Panc1 (cell line): ENCODE data around the gene MCAM. TPM values are rescaled to one million over a fixed set of nuclear protein-coding genes. Genes with fewer than 3 reads are reported as not detected.

Source experiments
- ATAC-seq: fragments of 200-7000 bp; cut with Tn5 transposase; 2 replicates; pipeline ENCODE4 v1.9.1; 2020; ENCODE audit warnings: mild to moderate bottlenecking, moderate library complexity
- BruUV-seq: library from RNA; stranded (reverse); fragments of 400-500 nt; replicated peaks from 2 replicates; lab custom pipeline; 2021; lab: Mats Ljungman, UMichigan
- CTCF ChIA-PET: fragments of 300-600 bp; sonication (Branson Sonifier 250); formaldehyde crosslinking; loops from one replicate; lab custom pipeline; 2022; ENCODE audit warnings: antibody characterized with exemption; lab: Charles Lee
- POLR2A ChIA-PET: fragments of 300-600 bp; sonication (Branson Sonifier 250); formaldehyde crosslinking; loops from one replicate; lab custom pipeline; 2022; ENCODE audit warnings: antibody characterized with exemption; lab: Charles Lee
- DNase-seq: peaks from one replicate; pipeline ENCODE4 v3.0.0-alpha.2; 2010; ENCODE audit warnings: low read depth, low spot score
- H3K27ac ChIP-seq: 2 replicates; pipeline ENCODE4 v1.5.1; 2011; ENCODE audit warnings: mild to moderate bottlenecking, low read length, inconsistent platforms
- H3K27me3 ChIP-seq: fragments of 200-500 bp; sonication (Bioruptor generic); 2 replicates; pipeline ENCODE4 v1.6.0; 2014; ENCODE audit warnings: low read length, inconsistent platforms; ENCODE audit not compliant: control insufficient read depth, insufficient read depth
- H3K36me3 ChIP-seq: fragments of 200-500 bp; sonication (Bioruptor generic); 2 replicates; pipeline ENCODE4 v1.5.1; 2014; ENCODE audit warnings: inconsistent platforms, mild to moderate bottlenecking, low read length, moderate library complexity; ENCODE audit not compliant: control insufficient read depth, insufficient read depth
- H3K4me1 ChIP-seq: 2 replicates; pipeline ENCODE4 v1.5.1; 2011; ENCODE audit warnings: inconsistent platforms, mild to moderate bottlenecking, low read length, moderate library complexity; ENCODE audit not compliant: control insufficient read depth, insufficient read depth
- H3K4me3 ChIP-seq, 2 experiments: 2 replicates each; pipeline ENCODE4 v1.5.1; 2011 to 2012; ENCODE audit warnings: low read depth in 2 of 2, low read length in 2 of 2, mild to moderate bottlenecking in 2 of 2, inconsistent platforms in 1 of 2, moderate library complexity in 1 of 2
- H3K9me3 ChIP-seq: fragments of 200-500 bp; sonication (Bioruptor generic); 2 replicates; pipeline ENCODE4 v1.5.1; 2014; ENCODE audit warnings: low read depth, mild to moderate bottlenecking, inconsistent platforms, low read length, moderate library complexity; ENCODE audit not compliant: control insufficient read depth, insufficient read depth
- POLR2AphosphoS5 ChIP-seq: IDR thresholded peaks from 2 replicates; pipeline ENCODE4 v1.6.1; 2012; ENCODE audit warnings: mild to moderate bottlenecking, low read depth, low read length, moderate library complexity
- SIN3A ChIP-seq: IDR thresholded peaks from 2 replicates; pipeline ENCODE4 v1.6.1; 2012; ENCODE audit warnings: low read depth, mild to moderate bottlenecking, low read length, moderate library complexity, borderline replicate concordance; ENCODE audit not compliant: insufficient read depth
- TCF7L2 ChIP-seq: IDR thresholded peaks from 2 replicates; pipeline ENCODE4 v1.6.1; 2011; ENCODE audit warnings: mild to moderate bottlenecking, low read depth, low read length, inconsistent platforms
- in situ Hi-C: cut with HindIII; loops from 2 replicates; pipeline ENCODE4 v1.10.0; 2016; ENCODE audit warnings: low sequenced_read_pairs, low pct_unique_long_range_greater_than_20kb
- intact Hi-C: fragments of 100-400 bp; cut with micrococcal nuclease; formaldehyde crosslinking; loops from one replicate; pipeline ENCODE4 v1.10.0; 2022; ENCODE audit not compliant: unreplicated experiment
- total RNA-seq: library from RNA; stranded (reverse); gene quantifications from one replicate; pipeline ENCODE4 v1.2.1, GENCODE V29; 2021; ENCODE audit not compliant: unreplicated experiment
- TF ChIP-seq, protein P1 (sequence below), 2 experiments: IDR thresholded peaks; 2 replicates each; pipeline ENCODE4 v1.6.1; 2011 to 2012; ENCODE audit warnings: low read depth in 2 of 2, control low read depth in 1 of 2, low read length in 1 of 2, mild to moderate bottlenecking in 1 of 2, moderate library complexity in 1 of 2; ENCODE audit not compliant: insufficient read depth in 1 of 2
- TF ChIP-seq, protein P2 (sequence below): fragments of 450-650 bp; IDR thresholded peaks from 2 replicates; pipeline ENCODE4 v1.5.1; 2017; ENCODE audit warnings: mild to moderate bottlenecking

MCAM gene
- total RNA-seq, 1 experiment from 2014 or later: 27.2 TPM

GRCh38 chr11:119362741-119363080 lies 45.8 kb upstream of the MCAM start:
- intact Hi-C loops: no loop called here
- TF ChIP-seq, protein P1, sequence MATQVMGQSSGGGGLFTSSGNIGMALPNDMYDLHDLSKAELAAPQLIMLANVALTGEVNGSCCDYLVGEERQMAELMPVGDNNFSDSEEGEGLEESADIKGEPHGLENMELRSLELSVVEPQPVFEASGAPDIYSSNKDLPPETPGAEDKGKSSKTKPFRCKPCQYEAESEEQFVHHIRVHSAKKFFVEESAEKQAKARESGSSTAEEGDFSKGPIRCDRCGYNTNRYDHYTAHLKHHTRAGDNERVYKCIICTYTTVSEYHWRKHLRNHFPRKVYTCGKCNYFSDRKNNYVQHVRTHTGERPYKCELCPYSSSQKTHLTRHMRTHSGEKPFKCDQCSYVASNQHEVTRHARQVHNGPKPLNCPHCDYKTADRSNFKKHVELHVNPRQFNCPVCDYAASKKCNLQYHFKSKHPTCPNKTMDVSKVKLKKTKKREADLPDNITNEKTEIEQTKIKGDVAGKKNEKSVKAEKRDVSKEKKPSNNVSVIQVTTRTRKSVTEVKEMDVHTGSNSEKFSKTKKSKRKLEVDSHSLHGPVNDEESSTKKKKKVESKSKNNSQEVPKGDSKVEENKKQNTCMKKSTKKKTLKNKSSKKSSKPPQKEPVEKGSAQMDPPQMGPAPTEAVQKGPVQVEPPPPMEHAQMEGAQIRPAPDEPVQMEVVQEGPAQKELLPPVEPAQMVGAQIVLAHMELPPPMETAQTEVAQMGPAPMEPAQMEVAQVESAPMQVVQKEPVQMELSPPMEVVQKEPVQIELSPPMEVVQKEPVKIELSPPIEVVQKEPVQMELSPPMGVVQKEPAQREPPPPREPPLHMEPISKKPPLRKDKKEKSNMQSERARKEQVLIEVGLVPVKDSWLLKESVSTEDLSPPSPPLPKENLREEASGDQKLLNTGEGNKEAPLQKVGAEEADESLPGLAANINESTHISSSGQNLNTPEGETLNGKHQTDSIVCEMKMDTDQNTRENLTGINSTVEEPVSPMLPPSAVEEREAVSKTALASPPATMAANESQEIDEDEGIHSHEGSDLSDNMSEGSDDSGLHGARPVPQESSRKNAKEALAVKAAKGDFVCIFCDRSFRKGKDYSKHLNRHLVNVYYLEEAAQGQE (IDR thresholded peaks at IDR 0.05; ENCODE audit: insufficient read depth in 1 of 2, low read depth in 2 of 2, low read length in 1 of 2): no peak
- TF ChIP-seq POLR2AphosphoS5: no peak
- TF ChIP-seq TCF7L2: no peak
- TF ChIP-seq, protein P2, sequence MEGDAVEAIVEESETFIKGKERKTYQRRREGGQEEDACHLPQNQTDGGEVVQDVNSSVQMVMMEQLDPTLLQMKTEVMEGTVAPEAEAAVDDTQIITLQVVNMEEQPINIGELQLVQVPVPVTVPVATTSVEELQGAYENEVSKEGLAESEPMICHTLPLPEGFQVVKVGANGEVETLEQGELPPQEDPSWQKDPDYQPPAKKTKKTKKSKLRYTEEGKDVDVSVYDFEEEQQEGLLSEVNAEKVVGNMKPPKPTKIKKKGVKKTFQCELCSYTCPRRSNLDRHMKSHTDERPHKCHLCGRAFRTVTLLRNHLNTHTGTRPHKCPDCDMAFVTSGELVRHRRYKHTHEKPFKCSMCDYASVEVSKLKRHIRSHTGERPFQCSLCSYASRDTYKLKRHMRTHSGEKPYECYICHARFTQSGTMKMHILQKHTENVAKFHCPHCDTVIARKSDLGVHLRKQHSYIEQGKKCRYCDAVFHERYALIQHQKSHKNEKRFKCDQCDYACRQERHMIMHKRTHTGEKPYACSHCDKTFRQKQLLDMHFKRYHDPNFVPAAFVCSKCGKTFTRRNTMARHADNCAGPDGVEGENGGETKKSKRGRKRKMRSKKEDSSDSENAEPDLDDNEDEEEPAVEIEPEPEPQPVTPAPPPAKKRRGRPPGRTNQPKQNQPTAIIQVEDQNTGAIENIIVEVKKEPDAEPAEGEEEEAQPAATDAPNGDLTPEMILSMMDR: no peak
- no peak for TF ChIP-seq SIN3A
- Histone ChIP-seq H3K4me3 (no peak overlapping the region), H3K27me3 (peaks cover 3% of the 10 kb centered on the region; the same call in 1 of the 2 replicates), H3K4me1 (peaks cover 28% of the 10 kb centered on the region), H3K9me3 (no peaks in the 10 kb centered on the region), H3K27ac (no peak overlapping the region), H3K36me3 (no peaks in the 10 kb centered on the region)
- 0 out of 2 replicates have a peak, but pooled peaks have one; percentile 30 for ATAC-seq
- DNase-seq: no peak
- ChIA-PET POLR2A (interaction anchor here (0.6 kb wide), 1 partner anchor 344 kb away, joined by 3 read pairs; the partner anchor contains the start of gene TRAPPC4), CTCF (interaction anchor here (0.9 to 1.8 kb wide), 2 partner anchors 23 to 25 kb away, joined by 3 to 4 read pairs; no protein-coding TSS in a partner anchor)
- in situ Hi-C loops: no loop called here
- no TSS peak for BruUV-seq

DNA sequence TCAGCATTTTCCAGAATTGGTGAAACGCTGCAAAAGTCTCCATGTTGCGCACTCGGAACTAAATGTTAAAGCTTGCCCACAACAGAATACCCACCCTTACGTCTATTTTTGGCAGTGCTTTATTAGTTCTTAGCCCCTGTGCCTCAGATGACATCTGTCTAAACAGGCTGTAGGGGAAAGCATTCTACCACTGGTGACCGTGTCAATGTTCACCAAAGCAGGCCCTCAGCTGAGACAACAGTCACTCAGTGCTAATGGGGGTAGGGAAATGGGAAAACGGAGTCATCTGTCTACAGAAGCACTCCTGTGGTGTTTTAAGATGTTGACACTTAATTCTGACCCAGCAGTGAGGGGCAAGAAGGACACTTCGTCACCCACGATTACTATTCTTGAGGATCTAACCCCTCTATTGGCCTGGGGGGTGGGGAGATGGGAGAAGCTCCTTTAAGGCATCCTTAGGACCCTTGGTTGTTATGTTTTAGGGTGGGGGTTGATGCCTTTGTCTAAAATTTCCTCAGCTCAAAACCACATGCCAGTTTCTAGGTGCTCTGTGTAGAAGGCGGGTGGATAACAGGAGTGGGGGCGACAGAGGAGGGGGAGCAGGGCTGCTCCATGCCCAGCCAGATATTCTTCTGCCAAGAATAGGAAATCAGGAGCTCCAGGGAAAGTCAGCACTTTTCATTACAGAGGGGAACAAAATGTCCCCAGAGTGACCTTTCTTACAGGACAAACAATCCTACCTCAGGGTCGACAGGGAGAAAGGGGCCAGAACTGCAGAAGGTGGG lies 45.2 kb upstream of the MCAM start:
- Histone ChIP-seq H3K4me3 (no peak overlapping the region), H3K4me1 (peaks cover 28% of the 10 kb centered on the region), H3K27me3 (peaks cover 3% of the 10 kb centered on the region; the same call in 1 of the 2 replicates), H3K27ac (no peak overlapping the region), H3K9me3 (no peaks in the 10 kb centered on the region), H3K36me3 (no peaks in the 10 kb centered on the region)
- ChIA-PET CTCF (interaction anchor here (0.8 to 1.8 kb wide), 5 partner anchors 14 to 113 kb away, joined by 3 to 7 read pairs (median 3); no protein-coding TSS in a partner anchor), POLR2A (interaction anchor here (0.5 to 0.6 kb wide), 2 partner anchors 343 to 665 kb away, joined by 3 to 8 read pairs; partner anchors contain the start of gene TRAPPC4)
- DNase-seq: no peak
- no TSS peak for BruUV-seq
- no peak for TF ChIP-seq TCF7L2
- TF ChIP-seq SIN3A: no peak
- TF ChIP-seq, protein P2: no peak
- no peak for TF ChIP-seq POLR2AphosphoS5
- TF ChIP-seq, protein P1 (IDR thresholded peaks at IDR 0.05; ENCODE audit: insufficient read depth in 1 of 2, low read depth in 2 of 2, low read length in 1 of 2): no peak
- ATAC-seq: no peak
- in situ Hi-C loops: no loop called here
- intact Hi-C loops: no loop called here
